GM18909 (cell line): ENCODE measurements around the gene USP32.
A peak's percentile ranks its signal among the peaks of the same experiment; 100 is the strongest.

Source experiments
- ATAC-seq: cut with Tn5 transposase; IDR thresholded peaks from one replicate; pipeline ENCODE4 v1.9.1; 2021; ENCODE audit warnings: mild to moderate bottlenecking; ENCODE audit not compliant: unreplicated experiment, poor library complexity

Gene USP32

GRCh38 chr17:60142872-60143499 is 248.9 kb downstream of the USP32 start:
- ATAC-seq, result peak; percentile 69

GRCh38 chr17:60141111-60142018 is 250.6 kb downstream of the USP32 start:
- no peak for ATAC-seq

- no peak for ATAC-seq
Measured at GRCh38 chr17:60139438-60140285, 252.3 kb downstream of the USP32 start.

- ATAC-seq, result no peak
Measured at GRCh38 chr17:60138769-60139437, 253.0 kb downstream of the USP32 start.

- ATAC-seq, result no peak
Measured at GRCh38 chr17:60137731-60138130, 254.2 kb downstream of the USP32 start.

GRCh38 chr17:60135951-60136666 is 255.8 kb downstream of the USP32 start:
- ATAC-seq, result no peak

GRCh38 chr17:60135151-60135950 is 256.6 kb downstream of the USP32 start:
- peak; percentile 92 for ATAC-seq

- ATAC-seq, result no peak
Measured at GRCh38 chr17:60134396-60135150, 257.4 kb downstream of the USP32 start.

GRCh38 chr17:60130466-60130865 is 261.5 kb downstream of the USP32 start:
- ATAC-seq, result no peak

- no peak for ATAC-seq
Measured at GRCh38 chr17:60129164-60129563, 262.8 kb downstream of the USP32 start.
